Measurements from ENCODE around the gene SKP1. TPM values are rescaled to one million over a fixed set of nuclear protein-coding genes. Genes with fewer than 3 reads are reported as not detected.
A peak's percentile ranks its signal among the peaks of the same experiment; 100 is the strongest.

SKP1 gene
- total and polyA plus RNA-seq, 2 donors = 332 to 387 TPM

DNA sequence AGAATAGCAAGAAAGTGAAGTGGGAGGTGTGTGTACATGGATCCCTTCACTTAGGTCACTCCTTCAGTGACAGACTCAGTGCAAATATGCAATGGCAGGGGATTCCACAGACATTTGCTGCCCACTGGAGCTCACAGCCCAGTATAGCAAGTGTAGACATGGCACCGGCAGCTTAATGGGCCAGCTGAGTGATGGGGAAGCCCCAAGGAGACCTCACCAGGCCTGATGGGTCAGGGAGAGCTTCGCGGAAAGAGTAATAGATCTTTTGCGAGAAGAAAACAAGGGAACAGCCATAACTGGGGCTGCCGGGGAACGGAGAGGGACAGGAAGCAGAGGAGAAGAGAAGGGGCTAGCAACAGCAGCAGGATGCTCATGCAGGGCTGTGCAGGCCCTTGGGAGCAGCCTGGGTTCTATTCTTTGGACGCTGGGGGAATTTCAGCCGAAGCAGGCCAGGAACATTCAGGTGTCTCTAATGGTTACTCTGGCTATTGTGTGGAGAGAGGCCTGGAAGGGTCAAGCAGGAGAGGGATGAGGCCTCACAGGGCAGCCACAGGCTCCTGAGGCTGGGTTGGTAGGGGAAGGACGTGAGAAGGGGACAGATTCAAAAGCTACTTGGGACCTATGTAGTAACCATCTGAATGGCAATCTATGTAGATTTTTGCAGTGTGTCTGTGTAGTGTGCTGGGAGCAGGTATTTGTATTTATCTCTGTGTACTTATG, 35.3 kb downstream of the SKP1 start:
- H3K36me3 ChIP-seq (ENCODE audit: control insufficient read depth in 2 of 2, insufficient read depth in 2 of 2, low read length in 1 of 2) = peaks cover 98 to 100% of the 10 kb centered on the region in 2 donors
- H3K27ac ChIP-seq (ENCODE audit: low read depth in 1 of 2, low read length in 1 of 2) = peak overlapping the region; percentile 21 to 91
- no peak overlapping the region for H3K4me3 ChIP-seq (ENCODE audit: low read length in 2 of 2)
- peaks cover 0 to 4% of the 10 kb centered on the region in 2 donors for H3K9me3 ChIP-seq (ENCODE audit: control insufficient read depth in 2 of 2, insufficient read depth in 1 of 2, low read length in 1 of 2)
- peak in 3 of 9 donors; percentile 4 to 32 (median 12) for DNase-seq (ENCODE audit: low read depth in 6 of 9, low spot score in 9 of 9)
- 94% methylated on average over 9 of the region's 9 CpGs for WGBS
- no peaks in the 10 kb centered on the region for H3K27me3 ChIP-seq (ENCODE audit: control insufficient read depth in 2 of 2, insufficient read depth in 1 of 2, low read length in 1 of 2)
- H3K4me1 ChIP-seq (ENCODE audit: control insufficient read depth in 2 of 2, insufficient read depth in 2 of 2, low read length in 2 of 2) = peaks cover 20 to 98% of the 10 kb centered on the region in 2 donors

GRCh38 chr5:134140530-134141201, 36.1 kb downstream of the SKP1 start:
- Histone ChIP-seq H3K27me3 (ENCODE audit: control insufficient read depth in 2 of 2, insufficient read depth in 1 of 2, low read length in 1 of 2) (no peaks in the 10 kb centered on the region), H3K27ac (ENCODE audit: low read depth in 1 of 2, low read length in 1 of 2) (peak overlapping the region; percentile 21 to 91), H3K36me3 (ENCODE audit: control insufficient read depth in 2 of 2, insufficient read depth in 2 of 2, low read length in 1 of 2) (peaks cover 98 to 100% of the 10 kb centered on the region in 2 donors), H3K9me3 (ENCODE audit: control insufficient read depth in 2 of 2, insufficient read depth in 1 of 2, low read length in 1 of 2) (peaks cover 0 to 4% of the 10 kb centered on the region in 2 donors), H3K4me1 (ENCODE audit: control insufficient read depth in 2 of 2, insufficient read depth in 2 of 2, low read length in 2 of 2) (peaks cover 29 to 98% of the 10 kb centered on the region in 2 donors), H3K4me3 (ENCODE audit: low read length in 2 of 2) (no peak overlapping the region)
- peak in 3 of 9 donors; percentile 58 to 79 (median 63) for DNase-seq (ENCODE audit: low read depth in 6 of 9, low spot score in 9 of 9)
- 39% methylated on average over 8 of the region's 8 CpGs for WGBS

DNA sequence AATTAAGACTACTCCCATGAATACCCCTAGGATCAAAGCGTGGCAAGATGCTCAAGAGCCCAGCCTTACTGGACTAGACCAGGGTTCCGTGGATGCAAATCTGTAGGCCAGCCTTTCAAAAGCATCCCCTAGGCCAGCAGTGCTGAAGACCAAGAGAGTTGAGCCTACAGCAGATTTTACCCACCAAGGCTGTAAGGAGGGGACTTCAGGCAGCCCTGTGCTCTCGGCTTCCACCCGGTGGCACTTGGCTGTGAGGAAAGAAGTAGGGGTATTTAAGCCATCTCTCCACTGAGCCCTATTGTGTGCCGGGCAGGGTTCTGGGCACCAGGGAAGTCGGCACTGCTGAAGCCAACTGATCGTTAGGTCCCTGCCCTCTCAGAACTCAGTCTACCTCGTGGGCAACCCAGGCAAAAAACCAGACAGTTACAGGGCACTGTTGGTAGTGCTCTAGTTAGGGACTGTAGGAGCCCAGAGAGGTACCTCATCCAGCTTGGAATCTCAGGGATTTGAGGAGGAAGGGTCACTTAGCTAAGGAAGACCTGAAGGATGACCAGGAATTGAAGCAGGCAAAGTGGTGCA, 36.8 kb downstream of the SKP1 start:
- WGBS = 90% methylated on average over 8 of the region's 8 CpGs
- peak overlapping the region; percentile 21 to 91 for H3K27ac ChIP-seq (ENCODE audit: low read depth in 1 of 2, low read length in 1 of 2)
- DNase-seq (ENCODE audit: low read depth in 6 of 9, low spot score in 9 of 9) = peak in 3 of 9 donors; percentile 8 to 22 (median 12)
- peaks cover 0 to 4% of the 10 kb centered on the region in 2 donors for H3K9me3 ChIP-seq (ENCODE audit: control insufficient read depth in 2 of 2, insufficient read depth in 1 of 2, low read length in 1 of 2)
- no peaks in the 10 kb centered on the region for H3K27me3 ChIP-seq (ENCODE audit: control insufficient read depth in 2 of 2, insufficient read depth in 1 of 2, low read length in 1 of 2)
- H3K4me3 ChIP-seq (ENCODE audit: low read length in 2 of 2) = no peak overlapping the region
- H3K4me1 ChIP-seq (ENCODE audit: control insufficient read depth in 2 of 2, insufficient read depth in 2 of 2, low read length in 2 of 2) = peaks cover 36 to 98% of the 10 kb centered on the region in 2 donors
- H3K36me3 ChIP-seq (ENCODE audit: control insufficient read depth in 2 of 2, insufficient read depth in 2 of 2, low read length in 1 of 2) = peaks cover 98 to 100% of the 10 kb centered on the region in 2 donors

DNA sequence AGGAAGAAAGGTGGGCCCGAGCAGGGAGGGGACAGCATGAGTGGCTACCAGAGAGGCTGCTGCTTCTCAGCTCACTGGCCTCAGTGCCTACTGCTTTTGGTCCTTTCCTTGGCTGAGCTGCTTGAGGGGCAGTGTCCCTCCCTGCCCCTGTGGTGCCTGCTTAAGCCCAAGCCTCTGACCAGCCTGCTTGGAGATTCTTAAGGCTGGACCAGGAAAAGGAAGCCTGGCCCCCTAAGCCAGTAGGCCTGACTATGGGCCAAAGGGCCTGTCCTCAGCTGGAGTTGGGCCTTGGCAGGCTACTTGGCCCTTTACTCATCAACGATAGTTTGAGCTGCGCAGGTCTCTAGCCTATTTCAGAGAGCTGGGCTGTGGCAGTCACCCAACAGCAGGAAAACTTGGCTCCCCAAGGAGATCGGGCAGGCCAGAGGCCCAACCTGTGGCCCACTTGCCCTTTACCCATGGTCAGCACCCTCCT, 37.3 kb downstream of the SKP1 start:
- WGBS = 97% methylated on average over 4 of the region's 4 CpGs
- Histone ChIP-seq H3K9me3 (ENCODE audit: control insufficient read depth in 2 of 2, insufficient read depth in 1 of 2, low read length in 1 of 2) (peaks cover 0 to 4% of the 10 kb centered on the region in 2 donors), H3K27me3 (ENCODE audit: control insufficient read depth in 2 of 2, insufficient read depth in 1 of 2, low read length in 1 of 2) (no peaks in the 10 kb centered on the region), H3K4me1 (ENCODE audit: control insufficient read depth in 2 of 2, insufficient read depth in 2 of 2, low read length in 2 of 2) (peaks cover 41 to 98% of the 10 kb centered on the region in 2 donors), H3K27ac (ENCODE audit: low read depth in 1 of 2, low read length in 1 of 2) (peak overlapping the region; percentile 70 to 91), H3K36me3 (ENCODE audit: control insufficient read depth in 2 of 2, insufficient read depth in 2 of 2, low read length in 1 of 2) (peaks cover 98 to 100% of the 10 kb centered on the region in 2 donors), H3K4me3 (ENCODE audit: low read length in 2 of 2) (no peak overlapping the region)
- DNase-seq (ENCODE audit: low read depth in 6 of 9, low spot score in 9 of 9) = peak in 2 of 9 donors; percentile 6 to 13

GRCh38 chr5:134138416-134139376, 38.1 kb downstream of the SKP1 start:
- no peak overlapping the region for H3K4me3 ChIP-seq (ENCODE audit: low read length in 2 of 2)
- peaks cover 0 to 4% of the 10 kb centered on the region in 2 donors for H3K9me3 ChIP-seq (ENCODE audit: control insufficient read depth in 2 of 2, insufficient read depth in 1 of 2, low read length in 1 of 2)
- H3K36me3 ChIP-seq (ENCODE audit: control insufficient read depth in 2 of 2, insufficient read depth in 2 of 2, low read length in 1 of 2) = peaks cover 98 to 100% of the 10 kb centered on the region in 2 donors
- peak overlapping the region; percentile 86 to 91 for H3K27ac ChIP-seq (ENCODE audit: low read depth in 1 of 2, low read length in 1 of 2)
- peak in 3 of 9 donors; percentile 8 to 35 (median 21) for DNase-seq (ENCODE audit: low read depth in 6 of 9, low spot score in 9 of 9)
- peaks cover 46 to 99% of the 10 kb centered on the region in 2 donors for H3K4me1 ChIP-seq (ENCODE audit: control insufficient read depth in 2 of 2, insufficient read depth in 2 of 2, low read length in 2 of 2)
- H3K27me3 ChIP-seq (ENCODE audit: control insufficient read depth in 2 of 2, insufficient read depth in 1 of 2, low read length in 1 of 2) = no peaks in the 10 kb centered on the region
- WGBS = 95% methylated on average over 3 of the region's 3 CpGs

GRCh38 chr5:134136771-134137170, 40.0 kb downstream of the SKP1 start:
- H3K9me3 ChIP-seq (ENCODE audit: control insufficient read depth in 2 of 2, insufficient read depth in 1 of 2, low read length in 1 of 2) = peaks cover 0 to 4% of the 10 kb centered on the region in 2 donors
- no peak overlapping the region for H3K4me3 ChIP-seq (ENCODE audit: low read length in 2 of 2)
- 89% methylated on average over 7 of the region's 7 CpGs for WGBS
- H3K27me3 ChIP-seq (ENCODE audit: control insufficient read depth in 2 of 2, insufficient read depth in 1 of 2, low read length in 1 of 2) = no peaks in the 10 kb centered on the region
- H3K4me1 ChIP-seq (ENCODE audit: control insufficient read depth in 2 of 2, insufficient read depth in 2 of 2, low read length in 2 of 2) = peaks cover 64 to 100% of the 10 kb centered on the region in 2 donors
- H3K27ac ChIP-seq (ENCODE audit: low read depth in 1 of 2, low read length in 1 of 2) = peak overlapping the region; percentile 86 to 91
- DNase-seq (ENCODE audit: low read depth in 6 of 9, low spot score in 9 of 9) = peak in 1 of 9 donors; percentile 16
- H3K36me3 ChIP-seq (ENCODE audit: control insufficient read depth in 2 of 2, insufficient read depth in 2 of 2, low read length in 1 of 2) = peaks cover 98% of the 10 kb centered on the region in 2 donors

- peaks cover 0 to 4% of the 10 kb centered on the region in 2 donors for H3K9me3 ChIP-seq (ENCODE audit: control insufficient read depth in 2 of 2, insufficient read depth in 1 of 2, low read length in 1 of 2)
- H3K4me1 ChIP-seq (ENCODE audit: control insufficient read depth in 2 of 2, insufficient read depth in 2 of 2, low read length in 2 of 2) = peaks cover 70 to 100% of the 10 kb centered on the region in 2 donors
- WGBS = 75% methylated on average over 2 of the region's 2 CpGs
- no peaks in the 10 kb centered on the region for H3K27me3 ChIP-seq (ENCODE audit: control insufficient read depth in 2 of 2, insufficient read depth in 1 of 2, low read length in 1 of 2)
- H3K36me3 ChIP-seq (ENCODE audit: control insufficient read depth in 2 of 2, insufficient read depth in 2 of 2, low read length in 1 of 2) = peaks cover 98% of the 10 kb centered on the region in 2 donors
- peak in 1 of 9 donors; percentile 35 for DNase-seq (ENCODE audit: low read depth in 6 of 9, low spot score in 9 of 9)
- peak overlapping the region; percentile 86 to 91 for H3K27ac ChIP-seq (ENCODE audit: low read depth in 1 of 2, low read length in 1 of 2)
- H3K4me3 ChIP-seq (ENCODE audit: low read length in 2 of 2) = no peak overlapping the region
Measured at GRCh38 chr5:134136221-134136631, 40.5 kb downstream of the SKP1 start.

DNA sequence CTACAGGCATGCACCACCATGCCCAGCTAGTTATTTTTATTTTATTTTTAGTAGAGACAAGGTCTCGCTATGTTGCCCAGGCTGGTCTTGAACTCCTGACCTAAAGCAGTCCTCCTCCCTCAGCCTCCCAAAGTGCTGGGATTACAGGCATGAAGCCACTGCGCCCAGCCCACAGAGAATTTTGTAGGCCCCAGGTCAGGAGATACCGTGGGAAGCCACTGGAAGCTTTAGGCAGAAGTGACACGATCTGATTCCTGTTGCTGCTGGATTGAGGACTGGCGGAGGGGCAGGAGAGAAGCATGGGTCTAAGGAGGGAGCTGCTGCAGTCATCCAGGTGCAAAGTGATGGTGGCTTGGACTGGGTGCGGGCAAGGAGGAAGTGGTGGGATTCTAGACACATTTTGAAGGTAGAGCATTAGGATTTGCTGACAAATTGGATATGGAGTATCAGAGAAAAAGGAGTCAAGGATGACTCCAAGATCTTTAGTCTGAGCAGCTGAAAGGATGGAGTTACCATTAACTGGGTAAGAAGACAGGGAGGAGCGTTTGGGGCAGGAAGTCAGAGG, 41.6 kb downstream of the SKP1 start:
- H3K27me3 ChIP-seq (ENCODE audit: control insufficient read depth in 2 of 2, insufficient read depth in 1 of 2, low read length in 1 of 2) = no peaks in the 10 kb centered on the region
- peaks cover 80 to 100% of the 10 kb centered on the region in 2 donors for H3K4me1 ChIP-seq (ENCODE audit: control insufficient read depth in 2 of 2, insufficient read depth in 2 of 2, low read length in 2 of 2)
- DNase-seq (ENCODE audit: low read depth in 6 of 9, low spot score in 9 of 9) = no peak
- peak overlapping the region; percentile 78 to 91 for H3K27ac ChIP-seq (ENCODE audit: low read depth in 1 of 2, low read length in 1 of 2)
- WGBS = 87% methylated on average over 7 of the region's 7 CpGs
- H3K36me3 ChIP-seq (ENCODE audit: control insufficient read depth in 2 of 2, insufficient read depth in 2 of 2, low read length in 1 of 2) = peaks cover 98% of the 10 kb centered on the region in 2 donors
- H3K9me3 ChIP-seq (ENCODE audit: control insufficient read depth in 2 of 2, insufficient read depth in 1 of 2, low read length in 1 of 2) = peaks cover 0 to 6% of the 10 kb centered on the region in 2 donors
- H3K4me3 ChIP-seq (ENCODE audit: low read length in 2 of 2) = no peak overlapping the region

Data from thymus (tissue), 11 donors.